ENCODE results near the gene SIX4. TPM values are rescaled to one million over a fixed set of nuclear protein-coding genes. Genes with fewer than 3 reads are reported as not detected.

SIX4 gene
- total and polyA plus RNA-seq, 12 donors = 0.40 to 3.9 (median 3.0) TPM

DNA sequence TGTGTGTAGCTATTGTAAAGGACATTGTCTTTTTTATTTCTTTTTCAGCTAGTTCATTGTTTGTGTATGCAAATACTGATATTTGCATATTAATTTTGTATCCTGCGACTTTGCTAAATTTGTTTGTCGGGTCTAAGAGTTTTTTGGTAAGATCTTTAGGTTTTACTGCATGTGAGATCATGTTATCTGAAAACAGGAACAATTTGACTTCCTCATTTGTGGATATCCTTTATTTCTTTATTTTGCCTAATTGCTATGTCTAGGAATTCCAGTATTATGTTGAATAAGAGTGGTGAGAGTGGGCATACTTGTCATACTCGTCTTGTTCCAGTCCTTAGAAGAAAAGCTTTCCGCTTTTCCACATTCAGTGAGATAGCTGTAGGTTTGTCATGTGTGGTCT, 28.8 kb downstream of the SIX4 start:
- Histone ChIP-seq H3K36me3 (replicated peaks in 1 of 2) (no peaks in the 10 kb centered on the region), H3K27ac (no peak overlapping the region), H3K4me3 (no peak overlapping the region), H3K4me1 (replicated peaks in 1 of 2) (no peaks in the 10 kb centered on the region), H3K27me3 (no peaks in the 10 kb centered on the region), H3K9me3 (replicated peaks in 1 of 3) (peaks cover 0 to 3% (median 0%) of the 10 kb centered on the region in 3 donors)
- TF ChIP-seq POLR2A (IDR thresholded peaks at IDR 0.05) = no peak
- TF ChIP-seq, protein P1, sequence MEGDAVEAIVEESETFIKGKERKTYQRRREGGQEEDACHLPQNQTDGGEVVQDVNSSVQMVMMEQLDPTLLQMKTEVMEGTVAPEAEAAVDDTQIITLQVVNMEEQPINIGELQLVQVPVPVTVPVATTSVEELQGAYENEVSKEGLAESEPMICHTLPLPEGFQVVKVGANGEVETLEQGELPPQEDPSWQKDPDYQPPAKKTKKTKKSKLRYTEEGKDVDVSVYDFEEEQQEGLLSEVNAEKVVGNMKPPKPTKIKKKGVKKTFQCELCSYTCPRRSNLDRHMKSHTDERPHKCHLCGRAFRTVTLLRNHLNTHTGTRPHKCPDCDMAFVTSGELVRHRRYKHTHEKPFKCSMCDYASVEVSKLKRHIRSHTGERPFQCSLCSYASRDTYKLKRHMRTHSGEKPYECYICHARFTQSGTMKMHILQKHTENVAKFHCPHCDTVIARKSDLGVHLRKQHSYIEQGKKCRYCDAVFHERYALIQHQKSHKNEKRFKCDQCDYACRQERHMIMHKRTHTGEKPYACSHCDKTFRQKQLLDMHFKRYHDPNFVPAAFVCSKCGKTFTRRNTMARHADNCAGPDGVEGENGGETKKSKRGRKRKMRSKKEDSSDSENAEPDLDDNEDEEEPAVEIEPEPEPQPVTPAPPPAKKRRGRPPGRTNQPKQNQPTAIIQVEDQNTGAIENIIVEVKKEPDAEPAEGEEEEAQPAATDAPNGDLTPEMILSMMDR (IDR thresholded peaks at IDR 0.05) = no peak
- WGBS, 4 donors = 75 to 82% (median 78%) methylated on average over 4 of the region's 4 CpGs
- DNase-seq = no peak
- intact Hi-C loops (cut with DNase I) = no loop called here

DNA sequence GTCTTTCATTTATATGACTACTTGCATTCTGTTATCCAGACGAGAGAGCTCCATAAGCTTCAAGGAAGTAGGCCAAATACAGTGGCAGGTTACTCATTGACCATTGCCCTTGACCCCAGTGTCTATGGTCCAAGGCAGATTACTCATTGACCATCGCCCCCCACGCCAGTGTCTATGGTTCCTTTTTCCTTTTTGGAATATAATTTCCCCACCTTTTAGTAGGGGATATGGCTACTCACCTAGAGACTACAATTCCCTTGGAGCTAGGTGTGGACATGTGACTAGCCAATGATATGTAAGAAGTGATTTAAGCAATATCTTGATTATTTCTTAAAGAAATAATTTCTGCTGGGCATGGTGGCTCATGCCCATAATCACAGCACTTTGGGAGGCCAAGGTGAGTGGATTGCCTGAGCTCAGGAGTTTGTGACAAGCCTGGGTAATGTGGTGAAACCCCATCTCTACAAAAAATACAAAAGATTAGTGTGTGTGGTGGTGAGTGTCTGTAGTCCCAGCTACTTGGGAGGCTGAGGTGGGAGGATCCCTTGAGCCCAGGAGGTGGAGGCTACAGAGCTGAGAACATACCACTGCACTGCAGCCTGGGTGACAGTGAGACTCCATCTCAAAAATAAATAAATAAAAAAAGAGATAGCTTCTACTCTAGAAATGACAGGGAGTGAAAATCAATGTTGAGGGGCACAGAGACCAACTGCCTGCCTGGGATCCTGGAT, 32.6 kb downstream of the SIX4 start:
- Histone ChIP-seq H3K4me1 (replicated peaks in 1 of 2) (no peaks in the 10 kb centered on the region), H3K27ac (no peak overlapping the region), H3K4me3 (no peak overlapping the region), H3K36me3 (replicated peaks in 1 of 2) (no peaks in the 10 kb centered on the region), H3K27me3 (no peaks in the 10 kb centered on the region), H3K9me3 (replicated peaks in 1 of 3) (no peaks in the 10 kb centered on the region)
- 43 to 64% (median 59%) methylated on average over 3 of the region's 3 CpGs for WGBS, 4 donors
- DNase-seq = no peak
- TF ChIP-seq, protein P1 (IDR thresholded peaks at IDR 0.05) = no peak
- TF ChIP-seq POLR2A (IDR thresholded peaks at IDR 0.05) = no peak
- intact Hi-C loops (cut with DNase I) = no loop called here

DNA sequence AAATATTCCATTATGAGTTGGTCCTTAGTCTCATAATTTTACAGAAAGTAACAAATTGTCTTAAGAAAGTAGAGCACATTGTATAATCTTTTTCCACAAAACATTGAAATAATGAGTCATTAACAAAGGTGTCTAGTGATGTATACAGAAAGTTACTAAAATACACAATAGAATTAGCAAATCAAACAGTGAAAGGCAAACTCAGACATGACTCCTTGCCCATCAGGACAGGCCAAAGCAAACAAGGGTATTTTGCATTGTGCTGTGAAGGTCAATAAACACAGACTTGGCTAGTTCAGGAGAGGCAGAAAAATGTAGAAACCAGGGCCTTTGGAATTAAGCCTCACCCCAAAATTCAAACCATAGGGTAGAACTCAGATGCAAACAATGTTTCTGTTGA, 37.3 kb downstream of the SIX4 start:
- Histone ChIP-seq H3K9me3 (replicated peaks in 1 of 3) (no peaks in the 10 kb centered on the region), H3K4me1 (replicated peaks in 1 of 2) (no peaks in the 10 kb centered on the region), H3K27me3 (no peaks in the 10 kb centered on the region), H3K27ac (no peak overlapping the region), H3K36me3 (replicated peaks in 1 of 2) (no peaks in the 10 kb centered on the region), H3K4me3 (no peak overlapping the region)
- intact Hi-C loops (cut with DNase I) = no loop called here
- no peak for TF ChIP-seq POLR2A (IDR thresholded peaks at IDR 0.05)
- TF ChIP-seq, protein P1 (IDR thresholded peaks at IDR 0.05) = no peak
- DNase-seq = no peak

- TF ChIP-seq, protein P1 (IDR thresholded peaks at IDR 0.05) = no peak
- TF ChIP-seq POLR2A (IDR thresholded peaks at IDR 0.05) = no peak
- Histone ChIP-seq H3K4me1 (replicated peaks in 1 of 2) (no peaks in the 10 kb centered on the region), H3K27me3 (no peaks in the 10 kb centered on the region), H3K27ac (no peak overlapping the region), H3K36me3 (replicated peaks in 1 of 2) (no peaks in the 10 kb centered on the region), H3K4me3 (no peak overlapping the region), H3K9me3 (replicated peaks in 1 of 3) (no peaks in the 10 kb centered on the region)
- intact Hi-C loops (cut with DNase I) = no loop called here
- no peak for DNase-seq
- 67 to 88% (median 78%) methylated on average over 2 of the region's 2 CpGs for WGBS, 4 donors
Observed at GRCh38 chr14:60684203-60684602, 39.9 kb downstream of the SIX4 start.

Data from adrenal gland (tissue), 12 donors.